HCT116 (cell line): ENCODE data around the gene HHAT. TPM values are rescaled to one million over a fixed set of nuclear protein-coding genes. Genes with fewer than 3 reads are reported as not detected.

Experiments
- ATAC-seq: fragments of 200-7000 bp; cut with Tn5 transposase; 2 replicates; pipeline ENCODE4 v1.9.1; 2020; ENCODE audit warnings: mild to moderate bottlenecking, moderate library complexity
- BruUV-seq: library from RNA; stranded (reverse); fragments of 400-500 nt; replicated peaks from 2 replicates; lab custom pipeline; 2021; lab: Mats Ljungman, UMichigan
- CTCF ChIA-PET: fragments of 300-600 bp; sonication (Branson Sonifier 250); formaldehyde crosslinking; loops from one replicate; lab custom pipeline; 2021; ENCODE audit warnings: antibody characterized with exemption; lab: Charles Lee
- POLR2A ChIA-PET: fragments of 300-600, 350-600 bp; sonication (Branson Sonifier 250); formaldehyde crosslinking; loops from one replicate; lab custom pipeline; 2021; ENCODE audit warnings: antibody characterized with exemption; lab: Charles Lee
- RAD21 ChIA-PET, 2 experiments: fragments of 300-600 bp; sonication (Branson Sonifier 250); formaldehyde crosslinking; loops; one replicate each; lab custom pipeline; 2023; ENCODE audit warnings: low total read pairs in 2 of 2; ENCODE audit not compliant: uncharacterized antibody in 2 of 2, unreplicated experiment in 2 of 2, low non-redundant PET in 1 of 2; lab: Charles Lee
- DNase-seq: peaks from one replicate; pipeline ENCODE4 v3.0.0-alpha.2; 2010; ENCODE audit warnings: low read depth, low spot score
- H2AFZ ChIP-seq: fragments of 200-600 bp; shearing (Covaris generic), sonication (generic); 2 replicates; pipeline ENCODE4 v1.6.1; 2017; ENCODE audit warnings: low read depth, mixed run types, mixed read lengths, antibody characterized with exemption, low read length; ENCODE audit not compliant: poor library complexity, severe bottlenecking
- H3K27ac ChIP-seq: 2 replicates; pipeline ENCODE4 v1.5.1; 2012; ENCODE audit warnings: low read depth, low read length
- H3K27me3 ChIP-seq: fragments of 200-600 bp; sonication (generic); 2 replicates; pipeline ENCODE4 v1.6.1; 2016; ENCODE audit warnings: mixed run types, low read length, mixed read lengths; ENCODE audit not compliant: insufficient read depth
- H3K36me3 ChIP-seq, 2 experiments: fragments of 200-500 bp in 1 of 2; fragments of 200-600 bp in 1 of 2; sonication (Bioruptor generic) in 1 of 2; sonication (generic) in 1 of 2; 2 replicates each; pipeline versions ENCODE4 v1.5.1 to v1.6.1; 2014 to 2016; ENCODE audit warnings: low read length in 2 of 2, inconsistent platforms in 1 of 2, mixed read lengths in 1 of 2, mixed run types in 1 of 2; ENCODE audit not compliant: insufficient read depth in 2 of 2, control insufficient read depth in 1 of 2
- H3K4me1 ChIP-seq, 2 experiments: fragments of 200-600 bp in 1 of 2; sonication (generic) in 1 of 2; 2 replicates each; pipeline versions ENCODE4 v1.5.1 to v1.6.1; 2012 to 2017; ENCODE audit warnings: low read length in 2 of 2, inconsistent platforms in 1 of 2, mild to moderate bottlenecking in 1 of 2, mixed read lengths in 1 of 2, mixed run types in 1 of 2, moderate library complexity in 1 of 2; ENCODE audit not compliant: insufficient read depth in 2 of 2, control insufficient read depth in 1 of 2
- H3K4me2 ChIP-seq: fragments of 200-600 bp; sonication (generic); 2 replicates; pipeline ENCODE4 v1.6.1; 2017; ENCODE audit warnings: mixed run types, low read length, mixed read lengths
- H3K4me3 ChIP-seq, 2 experiments: fragments of 200-600 bp in 1 of 2; sonication (generic) in 1 of 2; replicated peaks in 1 of 2; 2 replicates each; pipeline ENCODE4 v1.5.1; 2011 to 2016; ENCODE audit warnings: low read length in 2 of 2, control low read depth in 1 of 2, low read depth in 1 of 2, mild to moderate bottlenecking in 1 of 2, mixed read lengths in 1 of 2, mixed run types in 1 of 2
- H3K79me2 ChIP-seq: fragments of 200-600 bp; sonication (generic); 2 replicates; pipeline ENCODE4 v1.6.1; 2017; ENCODE audit warnings: mild to moderate bottlenecking, mixed run types, low read length, moderate library complexity, mixed read lengths; ENCODE audit not compliant: insufficient read depth
- H3K9ac ChIP-seq: fragments of 200-600 bp; sonication (generic); 2 replicates; pipeline ENCODE4 v1.6.1; 2016; ENCODE audit warnings: low read length, mixed read lengths
- H3K9me2 ChIP-seq: fragments of 200-600 bp; sonication (generic), shearing (Covaris generic); 2 replicates; pipeline ENCODE4 v1.6.1; 2017; ENCODE audit warnings: mixed run types, mild to moderate bottlenecking, moderate library complexity; ENCODE audit not compliant: insufficient read depth
- H3K9me3 ChIP-seq, 2 experiments: fragments of 200-500 bp in 1 of 2; fragments of 200-600 bp in 1 of 2; sonication (Bioruptor generic) in 1 of 2; sonication (generic) in 1 of 2; 2 replicates each; pipeline ENCODE4 v1.6.1; 2014 to 2017; ENCODE audit warnings: low read length in 2 of 2, mixed read lengths in 2 of 2, inconsistent platforms in 1 of 2, low read depth in 1 of 2, mild to moderate bottlenecking in 1 of 2, mixed run types in 1 of 2, moderate library complexity in 1 of 2; ENCODE audit not compliant: control insufficient read depth in 1 of 2, insufficient read depth in 1 of 2
- H4K20me1 ChIP-seq: fragments of 200-600 bp; sonication (generic), shearing (Covaris generic); 2 replicates; pipeline ENCODE4 v1.6.1; 2017; ENCODE audit warnings: mixed run types, mild to moderate bottlenecking, moderate library complexity; ENCODE audit not compliant: insufficient read depth
- CBX3 ChIP-seq: IDR thresholded peaks from 2 replicates; pipeline ENCODE4 v1.6.1; 2012; ENCODE audit warnings: low read depth
- CEBPB ChIP-seq: IDR thresholded peaks from 2 replicates; pipeline ENCODE4 v1.6.1; 2012; ENCODE audit warnings: low read depth
- ELF1 ChIP-seq: IDR thresholded peaks from 2 replicates; pipeline ENCODE4 v1.6.1; 2012; ENCODE audit warnings: low read depth, borderline replicate concordance
- EZH2 ChIP-seq: fragments of 200-600 bp; sonication (generic); IDR thresholded peaks from 2 replicates; pipeline ENCODE4 v1.6.1; 2017; ENCODE audit warnings: antibody characterized with exemption, mixed run types
- EZH2phosphoT487 ChIP-seq: fragments of 200-600 bp; IDR thresholded peaks from 2 replicates; pipeline ENCODE4 v1.6.1; 2018; ENCODE audit warnings: antibody characterized with exemption, borderline replicate concordance
- FOSL1 ChIP-seq: IDR thresholded peaks from 2 replicates; pipeline ENCODE4 v1.6.1; 2012; ENCODE audit warnings: low read depth
- JUND ChIP-seq: IDR thresholded peaks from 2 replicates; pipeline ENCODE4 v1.6.1; 2012
- POLR2A ChIP-seq: IDR thresholded peaks from 2 replicates; pipeline ENCODE4 v1.7.0; 2011; ENCODE audit warnings: borderline replicate concordance; ENCODE audit not compliant: insufficient read depth, insufficient read length; ENCODE audit errors: extremely low read depth
- POLR2AphosphoS5 ChIP-seq: IDR thresholded peaks from 2 replicates; pipeline ENCODE4 v1.6.1; 2011; ENCODE audit warnings: mild to moderate bottlenecking, low read depth, low read length, moderate library complexity
- RAD21 ChIP-seq: IDR thresholded peaks from 2 replicates; pipeline ENCODE4 v1.6.1; 2012; ENCODE audit warnings: low read depth, mild to moderate bottlenecking
- SRF ChIP-seq: IDR thresholded peaks from 2 replicates; pipeline ENCODE4 v1.6.1; 2012; ENCODE audit warnings: low read depth
- TCF7L2 ChIP-seq: IDR thresholded peaks from 2 replicates; pipeline ENCODE4 v1.7.0; 2011; ENCODE audit warnings: borderline replicate concordance, inconsistent platforms; ENCODE audit not compliant: insufficient read depth, insufficient read length; ENCODE audit errors: extremely low read depth
- ZFX ChIP-seq: fragments of 450-650 bp; IDR thresholded peaks from 2 replicates; pipeline ENCODE4 v1.6.1; 2017
- intact Hi-C: fragments of 100-400 bp; cut with micrococcal nuclease; formaldehyde crosslinking; loops from 2 replicates; pipeline ENCODE4 v1.10.0; 2022
- total RNA-seq: library from RNA; stranded (reverse); gene quantifications from one replicate; pipeline ENCODE4 v1.2.1, GENCODE V29; 2021; ENCODE audit not compliant: unreplicated experiment
- TF ChIP-seq, protein P1 (sequence below): IDR thresholded peaks from 2 replicates; pipeline ENCODE4 v1.6.1; 2012
- TF ChIP-seq, protein P2 (sequence below): IDR thresholded peaks from 2 replicates; pipeline ENCODE4 v1.6.1; 2012; ENCODE audit warnings: low read depth
- TF ChIP-seq, protein P3 (sequence below): IDR thresholded peaks from 2 replicates; pipeline ENCODE4 v1.6.1; 2012

The HHAT gene
- total RNA-seq, 1 experiment from 2014 or later, result 2.7 TPM

DNA sequence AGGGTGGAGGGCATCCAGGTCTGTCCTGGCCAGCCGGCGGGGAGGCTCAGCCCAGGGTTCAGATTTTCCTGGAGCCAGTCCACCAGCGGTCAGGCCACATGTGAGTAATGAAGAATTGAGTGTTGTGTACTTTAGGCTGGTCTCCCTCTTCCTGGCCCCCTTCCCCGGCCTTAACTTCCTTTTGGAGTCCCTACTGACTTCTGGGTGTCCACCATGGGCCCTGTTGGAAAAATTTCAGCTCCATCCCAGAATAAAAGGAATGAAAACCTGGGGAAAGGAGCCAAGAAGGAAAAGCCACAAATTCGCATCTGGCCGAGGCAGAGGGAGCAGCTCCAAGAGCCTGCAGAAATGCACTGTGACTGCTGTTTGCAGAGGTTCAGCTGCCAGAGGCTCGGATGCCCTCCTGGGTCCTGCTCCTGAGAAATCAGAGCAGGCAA is 35.5 kb upstream of the HHAT start:
- Histone ChIP-seq H3K4me3 (peak overlapping the region in 1 of 2 experiments; percentile 50; a peak in 2 of 4 replicates), H3K4me2 (peak overlapping the region; percentile 71), H3K36me3 (no peaks in the 10 kb centered on the region), H3K27me3 (0 out of 2 replicates have a peak, but pooled peaks cover 10% of the 10 kb centered on the region), H2AFZ (no peak overlapping the region), H3K79me2 (no peaks in the 10 kb centered on the region), H4K20me1 (no peaks in the 10 kb centered on the region), H3K9ac (no peak overlapping the region), H3K27ac (no peak overlapping the region), H3K9me2 (no peaks in the 10 kb centered on the region), H3K4me1 (peaks cover 0 to 13% of the 10 kb centered on the region in 2 experiments; a peak in 1 of 4 replicates), H3K9me3 (no peaks in the 10 kb centered on the region)
- CTCF ChIA-PET, result interaction anchor here (1.3 kb wide), 1 partner anchor 9 kb away, joined by 5 read pairs; no protein-coding TSS in a partner anchor
- intact Hi-C loops, result no loop called here
- TF ChIP-seq, protein P1, sequence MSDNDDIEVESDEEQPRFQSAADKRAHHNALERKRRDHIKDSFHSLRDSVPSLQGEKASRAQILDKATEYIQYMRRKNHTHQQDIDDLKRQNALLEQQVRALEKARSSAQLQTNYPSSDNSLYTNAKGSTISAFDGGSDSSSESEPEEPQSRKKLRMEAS, result no peak
- TF ChIP-seq POLR2AphosphoS5 (no peak), ZFX (no peak), CEBPB (no peak), ELF1 (no peak)
- no peak for DNase-seq
- RAD21 ChIA-PET, result no interaction called here
- BruUV-seq, result no TSS peak
- POLR2A ChIA-PET, result interaction anchor here (1.3 kb wide), 1 partner anchor 54 kb away, joined by 3 read pairs; no protein-coding TSS in a partner anchor
- ATAC-seq, result no peak

DNA sequence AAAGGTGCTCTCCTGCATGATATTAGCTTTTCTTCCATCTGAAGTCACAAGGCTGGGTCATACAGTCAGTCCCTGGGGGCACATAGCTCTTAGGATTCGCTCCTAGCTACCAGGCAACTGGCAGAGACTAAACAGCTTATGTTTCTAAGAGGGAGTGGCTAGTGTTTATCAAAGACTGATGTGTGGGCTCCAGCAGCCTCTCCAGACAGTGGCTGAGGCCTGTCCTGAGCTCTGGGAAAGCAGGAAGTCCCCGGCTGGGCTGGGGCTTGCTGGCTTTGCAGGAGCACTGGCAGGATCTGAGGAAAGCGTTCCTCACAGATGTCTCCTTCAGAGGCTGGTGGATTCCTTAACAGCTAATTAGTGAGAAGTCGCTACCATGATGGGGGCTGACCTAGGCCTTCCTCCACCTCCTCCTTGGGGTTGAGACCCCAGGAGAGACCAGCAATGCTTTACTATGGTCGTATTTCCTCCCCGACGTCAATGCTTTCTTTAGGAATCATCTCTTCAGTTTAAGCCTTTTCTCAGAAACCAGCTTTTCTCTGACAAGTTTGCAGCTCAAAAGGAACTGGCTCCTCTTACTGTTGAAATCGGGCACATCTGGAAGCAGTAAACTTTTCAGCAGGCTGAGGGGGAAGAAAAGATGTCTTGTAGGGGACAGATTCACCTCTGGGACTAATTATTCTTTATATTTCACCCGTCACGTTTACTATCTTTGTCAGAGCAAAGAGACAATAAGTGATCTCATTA is 33.5 kb upstream of the HHAT start:
- no peak overlapping the region for H3K27ac ChIP-seq
- no peak overlapping the region for H3K9ac ChIP-seq
- BruUV-seq, result no TSS peak
- intact Hi-C loops, result no loop called here
- no peak overlapping the region for H2AFZ ChIP-seq
- no peaks in the 10 kb centered on the region for H4K20me1 ChIP-seq
- no peaks in the 10 kb centered on the region for H3K9me3 ChIP-seq
- peaks cover 9% of the 10 kb centered on the region; the same call in 1 of the 2 replicates for H3K27me3 ChIP-seq
- DNase-seq (no peak), ATAC-seq (no peak)
- CTCF ChIA-PET, result no interaction called here
- no peaks in the 10 kb centered on the region for H3K36me3 ChIP-seq
- H3K4me2 ChIP-seq, result no peak overlapping the region
- no peaks in the 10 kb centered on the region for H3K9me2 ChIP-seq
- no peak overlapping the region for H3K4me3 ChIP-seq
- H3K79me2 ChIP-seq, result no peaks in the 10 kb centered on the region
- H3K4me1 ChIP-seq, result peaks cover 0 to 13% of the 10 kb centered on the region in 2 experiments; a peak in 1 of 4 replicates
- RAD21 ChIA-PET, result interaction anchor here in 1 of 2 experiments (0.7 kb wide), 1 partner anchor 135 kb away, joined by 4 read pairs; no protein-coding TSS in a partner anchor
- POLR2A ChIA-PET, result no interaction called here
- TF ChIP-seq TCF7L2 (no peak), JUND (no peak), ZFX (no peak), SRF (no peak), RAD21 (no peak), POLR2A (no peak), ELF1 (no peak), FOSL1 (no peak), EZH2 (no peak), EZH2phosphoT487 (no peak), CBX3 (no peak)
- TF ChIP-seq, protein P2, sequence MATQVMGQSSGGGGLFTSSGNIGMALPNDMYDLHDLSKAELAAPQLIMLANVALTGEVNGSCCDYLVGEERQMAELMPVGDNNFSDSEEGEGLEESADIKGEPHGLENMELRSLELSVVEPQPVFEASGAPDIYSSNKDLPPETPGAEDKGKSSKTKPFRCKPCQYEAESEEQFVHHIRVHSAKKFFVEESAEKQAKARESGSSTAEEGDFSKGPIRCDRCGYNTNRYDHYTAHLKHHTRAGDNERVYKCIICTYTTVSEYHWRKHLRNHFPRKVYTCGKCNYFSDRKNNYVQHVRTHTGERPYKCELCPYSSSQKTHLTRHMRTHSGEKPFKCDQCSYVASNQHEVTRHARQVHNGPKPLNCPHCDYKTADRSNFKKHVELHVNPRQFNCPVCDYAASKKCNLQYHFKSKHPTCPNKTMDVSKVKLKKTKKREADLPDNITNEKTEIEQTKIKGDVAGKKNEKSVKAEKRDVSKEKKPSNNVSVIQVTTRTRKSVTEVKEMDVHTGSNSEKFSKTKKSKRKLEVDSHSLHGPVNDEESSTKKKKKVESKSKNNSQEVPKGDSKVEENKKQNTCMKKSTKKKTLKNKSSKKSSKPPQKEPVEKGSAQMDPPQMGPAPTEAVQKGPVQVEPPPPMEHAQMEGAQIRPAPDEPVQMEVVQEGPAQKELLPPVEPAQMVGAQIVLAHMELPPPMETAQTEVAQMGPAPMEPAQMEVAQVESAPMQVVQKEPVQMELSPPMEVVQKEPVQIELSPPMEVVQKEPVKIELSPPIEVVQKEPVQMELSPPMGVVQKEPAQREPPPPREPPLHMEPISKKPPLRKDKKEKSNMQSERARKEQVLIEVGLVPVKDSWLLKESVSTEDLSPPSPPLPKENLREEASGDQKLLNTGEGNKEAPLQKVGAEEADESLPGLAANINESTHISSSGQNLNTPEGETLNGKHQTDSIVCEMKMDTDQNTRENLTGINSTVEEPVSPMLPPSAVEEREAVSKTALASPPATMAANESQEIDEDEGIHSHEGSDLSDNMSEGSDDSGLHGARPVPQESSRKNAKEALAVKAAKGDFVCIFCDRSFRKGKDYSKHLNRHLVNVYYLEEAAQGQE, result no peak
- TF ChIP-seq, protein P1, result no peak
- TF ChIP-seq, protein P3, sequence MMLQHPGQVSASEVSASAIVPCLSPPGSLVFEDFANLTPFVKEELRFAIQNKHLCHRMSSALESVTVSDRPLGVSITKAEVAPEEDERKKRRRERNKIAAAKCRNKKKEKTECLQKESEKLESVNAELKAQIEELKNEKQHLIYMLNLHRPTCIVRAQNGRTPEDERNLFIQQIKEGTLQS, result no peak
